Endothelial cell of umbilical vein (primary cell): Measurements from ENCODE around the gene DSC1. TPM values are rescaled to one million over a fixed set of nuclear protein-coding genes. Genes with fewer than 3 reads are reported as not detected.

Experiments used
- BruUV-seq: library from RNA; stranded (reverse); fragments of 400-500 nt; replicated peaks from 2 replicates; lab custom pipeline; 2021; lab: Mats Ljungman, UMichigan
- CTCF ChIA-PET: fragments of 300-600, 350-600 bp; sonication (Branson Sonifier 250); formaldehyde crosslinking; loops from one replicate; lab custom pipeline; 2021; ENCODE audit warnings: antibody characterized with exemption, inconsistent platforms; lab: Charles Lee
- POLR2A ChIA-PET: fragments of 300-600, 350-600 bp; sonication (Branson Sonifier 250); formaldehyde crosslinking; loops from one replicate; lab custom pipeline; 2021; ENCODE audit warnings: antibody characterized with exemption, inconsistent platforms; lab: Charles Lee
- DNase-seq: peaks from one replicate; pipeline ENCODE4 v3.0.0-alpha.2; 2011; ENCODE audit warnings: low read depth, low spot score
- FAIRE-seq: peaks from 2 replicates; lab custom pipeline; 2011; peaks lifted over from hg19 to GRCh38; lab: Jason Lieb, UNC
- H2AFZ ChIP-seq: 2 replicates; pipeline ENCODE4 v1.6.0; 2012; ENCODE audit warnings: low read depth, low read length, control low read depth, inconsistent platforms
- H3K27ac ChIP-seq: 2 replicates; pipeline ENCODE4 v1.5.1; 2011; ENCODE audit warnings: low read depth, mild to moderate bottlenecking, control low read depth, low read length, moderate library complexity; ENCODE audit not compliant: insufficient read depth
- H3K27me3 ChIP-seq, 2 experiments: 2 replicates each; pipeline versions ENCODE4 v1.6.0 to v1.6.1; 2011; ENCODE audit warnings: low read length in 2 of 2, mixed read lengths in 1 of 2; ENCODE audit not compliant: control insufficient read depth in 2 of 2, insufficient read depth in 2 of 2
- H3K36me3 ChIP-seq, 2 experiments: 2 replicates in 1 of 2; 3 replicates in 1 of 2; pipeline ENCODE4 v1.5.1; 2011; ENCODE audit warnings: low read length in 2 of 2, mild to moderate bottlenecking in 1 of 2, moderate library complexity in 1 of 2; ENCODE audit not compliant: control insufficient read depth in 2 of 2, insufficient read depth in 2 of 2; ENCODE audit errors: extremely low read depth in 1 of 2
- H3K4me1 ChIP-seq: 3 replicates; pipeline ENCODE4 v1.5.1; 2011; ENCODE audit warnings: mild to moderate bottlenecking, low read length; ENCODE audit not compliant: control insufficient read depth, insufficient read depth; ENCODE audit errors: extremely low read depth
- H3K4me2 ChIP-seq: 2 replicates; pipeline ENCODE4 v1.6.1; 2011; ENCODE audit warnings: low read length, control low read depth, mixed read lengths; ENCODE audit not compliant: insufficient read depth
- H3K4me3 ChIP-seq, 3 experiments: fragments of 200-600 bp in 1 of 3; sonication (generic), shearing (Covaris generic) in 1 of 3; replicated peaks in 1 of 3; 2 replicates each; pipeline ENCODE4 v1.5.1; 2011 to 2016; ENCODE audit warnings: control low read depth in 3 of 3, low read length in 3 of 3, mild to moderate bottlenecking in 2 of 3, inconsistent platforms in 1 of 3, low read depth in 1 of 3, moderate library complexity in 1 of 3; ENCODE audit not compliant: insufficient read depth in 1 of 3
- H3K79me2 ChIP-seq: 2 replicates; pipeline ENCODE4 v1.6.0; 2012; ENCODE audit warnings: low read length, inconsistent platforms; ENCODE audit not compliant: control insufficient read depth, insufficient read depth
- H3K9ac ChIP-seq: replicated peaks from 2 replicates; pipeline ENCODE3; 2011; ENCODE audit warnings: low read length, control low read depth; ENCODE audit not compliant: insufficient read depth; ENCODE audit errors: extremely low read depth
- H3K9me1 ChIP-seq: replicated peaks from 3 replicates; pipeline ENCODE4 v1.6.0; 2011; ENCODE audit warnings: mild to moderate bottlenecking, low read length; ENCODE audit not compliant: control insufficient read depth, insufficient read depth; ENCODE audit errors: extremely low read depth
- H3K9me3 ChIP-seq: replicated peaks from 2 replicates; pipeline ENCODE4 v1.5.1; 2012; ENCODE audit warnings: low read length, inconsistent platforms; ENCODE audit not compliant: control insufficient read depth, insufficient read depth
- H4K20me1 ChIP-seq: replicated peaks from 2 replicates; pipeline ENCODE3; 2011; ENCODE audit warnings: mild to moderate bottlenecking, low read length; ENCODE audit not compliant: control insufficient read depth, insufficient read depth; ENCODE audit errors: extremely low read depth
- EZH2 ChIP-seq: IDR thresholded peaks from 2 replicates; pipeline ENCODE4 v1.6.1; 2012; ENCODE audit warnings: borderline replicate concordance, low read depth, mild to moderate bottlenecking, moderate library complexity, low read length, inconsistent platforms; ENCODE audit not compliant: severe bottlenecking
- FOS ChIP-seq: IDR thresholded peaks from 2 replicates; pipeline ENCODE4 v1.6.1; 2011; ENCODE audit warnings: mild to moderate bottlenecking, low read length, moderate library complexity, borderline replicate concordance; ENCODE audit not compliant: insufficient read depth
- GATA2 ChIP-seq: IDR thresholded peaks from 2 replicates; pipeline ENCODE4 v1.7.0; 2011; ENCODE audit warnings: low read depth, mild to moderate bottlenecking, moderate library complexity, mixed read lengths, low read length; ENCODE audit not compliant: insufficient read length, insufficient read depth
- JUN ChIP-seq: IDR thresholded peaks from 2 replicates; pipeline ENCODE4 v1.6.1; 2011; ENCODE audit warnings: borderline replicate concordance, low read depth; ENCODE audit not compliant: insufficient read length, insufficient read depth
- MYC ChIP-seq: IDR thresholded peaks from one replicate; pipeline ENCODE4 v1.6.1; 2011; ENCODE audit warnings: mild to moderate bottlenecking, low read depth, low read length
- POLR2A ChIP-seq: IDR thresholded peaks from 2 replicates; pipeline ENCODE4 v1.6.1; 2012; ENCODE audit warnings: low read depth, mild to moderate bottlenecking, control low read depth, low read length
- POLR2AphosphoS5 ChIP-seq: IDR thresholded peaks from 2 replicates; pipeline ENCODE4 v1.6.1; 2012; ENCODE audit warnings: low read depth, mild to moderate bottlenecking, control low read depth, low read length, moderate library complexity; ENCODE audit not compliant: insufficient read depth
- dilution Hi-C: fragments of 300-500 bp; cut with MboI; formaldehyde crosslinking; loops from one replicate; pipeline ENCODE4 v1.15.0; 2019; ENCODE audit warnings: low sequenced_read_pairs; ENCODE audit not compliant: extremely low pct_ligation_motif_present
- intact Hi-C: fragments of 100-400 bp; cut with micrococcal nuclease; formaldehyde crosslinking; loops from one replicate; pipeline ENCODE4 v1.10.0; 2022
- polyA plus RNA-seq, 4 experiments: library from polyadenylated mRNA; depleted of rRNA in 3 of 4; stranded (reverse) in 3 of 4; unstranded in 1 of 4; fragments of >200 nt; gene quantifications; 2 replicates each; pipeline versions ENCODE4 v1.2.1 to v1.2.3, GENCODE V29; 2011 to 2012; ENCODE audit warnings: missing spikeins in 1 of 4
- total RNA-seq: library from RNA; stranded (reverse); gene quantifications from 2 replicates; pipeline ENCODE4 v1.2.3, GENCODE V29; 2021
- TF ChIP-seq, protein P1 (sequence below), 2 donors: IDR thresholded peaks; 1 replicate in 1 of 2; 2 replicates in 1 of 2; pipeline ENCODE4 v1.5.1; 2011; ENCODE audit warnings: low read length in 2 of 2, mild to moderate bottlenecking in 2 of 2, moderate library complexity in 2 of 2, control low read depth in 1 of 2, inconsistent platforms in 1 of 2, low read depth in 1 of 2; ENCODE audit not compliant: insufficient read depth in 1 of 2; ENCODE audit errors: extremely low read depth in 1 of 2
- TF ChIP-seq, protein P2 (sequence below): IDR thresholded peaks from 2 replicates; pipeline ENCODE4 v1.6.1; 2011; ENCODE audit not compliant: insufficient read depth, insufficient read length

The DSC1 gene
- total and polyA plus RNA-seq, 2 donors (not counting 3 experiments of a cell fraction or from before 2014, with no cell fraction given): not detected

DNA sequence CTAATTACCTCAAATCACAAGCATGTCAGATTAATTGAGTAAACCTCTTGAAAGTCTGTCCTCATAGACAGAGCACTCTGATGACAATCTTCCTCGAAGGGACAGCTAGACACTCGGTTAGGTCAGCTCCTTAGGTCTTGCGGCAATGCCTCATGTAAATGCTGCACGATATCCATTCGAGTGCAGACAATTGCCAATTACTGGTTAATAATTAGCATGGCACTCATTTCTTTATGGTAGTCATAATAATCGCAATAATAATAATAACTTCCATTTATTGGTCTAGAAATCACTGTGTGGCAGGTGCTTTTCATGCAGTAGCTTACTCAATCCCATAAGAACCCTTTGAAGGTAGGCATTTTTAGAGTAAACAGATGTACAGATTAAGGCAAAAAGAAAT lies 44.7 kb upstream of the DSC1 start:
- Histone ChIP-seq H2AFZ (no peak overlapping the region), H3K4me3 (no peak overlapping the region), H3K27me3 (no peaks in the 10 kb centered on the region), H3K27ac (no peak overlapping the region), H3K4me1 (no peaks in the 10 kb centered on the region), H3K36me3 (no peaks in the 10 kb centered on the region), H3K79me2 (no peaks in the 10 kb centered on the region), H3K9me1 (no peaks in the 10 kb centered on the region), H4K20me1 (no peaks in the 10 kb centered on the region), H3K4me2 (no peak overlapping the region), H3K9me3 (no peaks in the 10 kb centered on the region), H3K9ac (no peak overlapping the region)
- intact Hi-C loops: no loop called here
- ChIA-PET POLR2A (no interaction called here), CTCF (no interaction called here)
- no peak for FAIRE-seq
- DNase-seq: no peak
- dilution Hi-C loops: no loop called here
- TF ChIP-seq, protein P1, sequence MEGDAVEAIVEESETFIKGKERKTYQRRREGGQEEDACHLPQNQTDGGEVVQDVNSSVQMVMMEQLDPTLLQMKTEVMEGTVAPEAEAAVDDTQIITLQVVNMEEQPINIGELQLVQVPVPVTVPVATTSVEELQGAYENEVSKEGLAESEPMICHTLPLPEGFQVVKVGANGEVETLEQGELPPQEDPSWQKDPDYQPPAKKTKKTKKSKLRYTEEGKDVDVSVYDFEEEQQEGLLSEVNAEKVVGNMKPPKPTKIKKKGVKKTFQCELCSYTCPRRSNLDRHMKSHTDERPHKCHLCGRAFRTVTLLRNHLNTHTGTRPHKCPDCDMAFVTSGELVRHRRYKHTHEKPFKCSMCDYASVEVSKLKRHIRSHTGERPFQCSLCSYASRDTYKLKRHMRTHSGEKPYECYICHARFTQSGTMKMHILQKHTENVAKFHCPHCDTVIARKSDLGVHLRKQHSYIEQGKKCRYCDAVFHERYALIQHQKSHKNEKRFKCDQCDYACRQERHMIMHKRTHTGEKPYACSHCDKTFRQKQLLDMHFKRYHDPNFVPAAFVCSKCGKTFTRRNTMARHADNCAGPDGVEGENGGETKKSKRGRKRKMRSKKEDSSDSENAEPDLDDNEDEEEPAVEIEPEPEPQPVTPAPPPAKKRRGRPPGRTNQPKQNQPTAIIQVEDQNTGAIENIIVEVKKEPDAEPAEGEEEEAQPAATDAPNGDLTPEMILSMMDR (IDR thresholded peaks at IDR 0.05; ENCODE audit: extremely low read depth in 1 of 2, insufficient read depth in 1 of 2, low read depth in 1 of 2, low read length in 2 of 2): no peak
- TF ChIP-seq EZH2 (no peak), GATA2 (no peak), MYC (no peak), JUN (no peak), FOS (no peak), POLR2A (no peak), POLR2AphosphoS5 (no peak)
- TF ChIP-seq, protein P2, sequence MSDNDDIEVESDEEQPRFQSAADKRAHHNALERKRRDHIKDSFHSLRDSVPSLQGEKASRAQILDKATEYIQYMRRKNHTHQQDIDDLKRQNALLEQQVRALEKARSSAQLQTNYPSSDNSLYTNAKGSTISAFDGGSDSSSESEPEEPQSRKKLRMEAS: no peak
- no TSS peak for BruUV-seq
